C1 segment of cervical spinal cord (tissue), 14 donors: ENCODE measurements around the gene COPA.
"Not testable (repeated sequence)": the region's sequence is repeated elsewhere in the genome, so short reads cannot be mapped to it uniquely, and the experiment has no call there.

ENCODE experiments used
- DNase-seq, 14 donors: peaks; one replicate each; lab custom pipeline; 2025; lab: John Stamatoyannopoulos, UW

Gene COPA

DNA sequence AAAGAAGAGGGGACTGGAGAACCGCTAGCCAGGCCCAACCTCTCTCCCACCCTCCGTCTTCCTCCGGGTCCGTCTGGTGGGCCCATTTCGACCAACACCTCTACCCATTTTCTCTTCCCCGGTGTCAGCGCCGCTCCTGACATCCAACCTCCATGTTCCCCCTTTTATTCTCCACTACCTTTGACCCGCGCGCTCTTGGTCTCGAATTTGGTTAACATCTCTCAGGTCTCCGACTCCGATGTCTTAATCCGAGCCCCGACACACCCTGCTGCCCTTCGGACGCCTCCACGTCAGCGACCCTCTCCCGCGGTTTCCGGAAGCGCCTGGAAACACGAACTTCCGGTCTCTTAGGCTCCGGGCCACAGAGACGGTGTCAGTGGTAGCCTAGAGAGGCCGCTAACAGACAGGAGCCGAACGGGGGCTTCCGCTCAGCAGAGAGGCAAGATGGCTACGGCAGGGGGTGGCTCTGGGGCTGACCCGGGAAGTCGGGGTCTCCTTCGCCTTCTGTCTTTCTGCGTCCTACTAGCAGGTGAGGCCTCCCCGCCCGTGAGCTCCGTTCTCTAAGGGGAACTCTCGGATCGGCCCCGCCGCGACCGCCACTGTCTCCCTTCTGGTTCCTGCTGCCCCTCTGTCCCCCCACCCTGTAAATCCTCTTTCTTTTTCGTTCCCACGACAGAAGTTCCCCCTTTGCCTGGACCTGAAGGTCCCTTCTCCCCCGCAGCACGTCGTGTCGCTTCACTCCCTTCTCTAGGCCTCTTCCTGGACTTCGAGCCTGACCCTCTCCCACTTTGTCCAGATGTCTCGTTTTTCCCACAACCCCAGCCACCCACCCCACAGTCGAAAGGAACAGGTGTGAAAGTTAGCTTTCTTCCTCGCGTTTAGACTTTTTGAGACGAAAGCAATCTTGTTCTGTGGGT lies at the start of gene COPA, which contains the start of gene NCSTN:
Gene COPA (minus strand): TSS at position 298 of the 917 bp plus-strand sequence. CDS start 80 bp downstream, at position 218.
Gene NCSTN (plus strand): TSS at position 431 of the 917 bp plus-strand sequence. CDS start 14 bp downstream, at position 445.
- peak; percentile 44 to 92 (median 88) for DNase-seq

DNA sequence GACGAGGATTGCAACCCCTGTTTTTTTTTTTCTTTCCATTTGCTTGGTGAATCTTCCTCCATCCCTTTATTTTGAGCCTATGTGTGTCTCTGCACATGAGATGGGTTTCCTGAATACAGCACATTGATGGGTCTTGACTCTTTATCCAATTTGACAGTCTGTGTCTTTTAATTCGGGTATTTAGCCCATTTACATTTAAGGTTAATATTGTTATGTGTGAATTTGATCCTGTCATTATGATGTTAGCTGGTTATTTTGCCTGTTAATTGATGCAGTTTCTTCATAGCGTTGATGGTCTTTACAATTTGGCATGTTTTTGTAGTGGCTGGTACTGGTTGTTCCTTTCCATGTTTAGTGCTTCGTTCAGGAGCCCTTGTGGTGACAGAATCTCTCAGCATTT lies 45.4 kb upstream of the COPA start:
- not testable (repeated sequence) for DNase-seq

DNA sequence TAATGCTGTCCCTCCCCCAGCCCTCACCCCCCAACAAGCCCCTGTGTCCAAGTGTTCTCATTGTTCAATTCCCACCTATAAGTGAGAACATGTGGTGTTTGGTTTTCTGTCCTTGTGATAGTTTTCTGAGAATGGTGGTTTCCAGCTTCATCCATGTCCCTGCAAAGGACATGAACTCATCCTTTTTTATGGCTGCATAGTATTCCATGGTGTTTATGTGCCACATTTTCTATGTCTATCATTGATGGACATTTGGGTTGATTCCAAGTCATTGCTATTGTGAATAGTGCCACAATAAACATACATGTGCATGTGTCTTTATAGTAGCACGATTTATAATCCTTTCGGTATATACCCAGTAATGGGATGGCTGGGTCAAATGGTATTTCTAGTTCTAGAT lies 41.8 kb upstream of the COPA start:
- DNase-seq: not testable (repeated sequence)

DNA sequence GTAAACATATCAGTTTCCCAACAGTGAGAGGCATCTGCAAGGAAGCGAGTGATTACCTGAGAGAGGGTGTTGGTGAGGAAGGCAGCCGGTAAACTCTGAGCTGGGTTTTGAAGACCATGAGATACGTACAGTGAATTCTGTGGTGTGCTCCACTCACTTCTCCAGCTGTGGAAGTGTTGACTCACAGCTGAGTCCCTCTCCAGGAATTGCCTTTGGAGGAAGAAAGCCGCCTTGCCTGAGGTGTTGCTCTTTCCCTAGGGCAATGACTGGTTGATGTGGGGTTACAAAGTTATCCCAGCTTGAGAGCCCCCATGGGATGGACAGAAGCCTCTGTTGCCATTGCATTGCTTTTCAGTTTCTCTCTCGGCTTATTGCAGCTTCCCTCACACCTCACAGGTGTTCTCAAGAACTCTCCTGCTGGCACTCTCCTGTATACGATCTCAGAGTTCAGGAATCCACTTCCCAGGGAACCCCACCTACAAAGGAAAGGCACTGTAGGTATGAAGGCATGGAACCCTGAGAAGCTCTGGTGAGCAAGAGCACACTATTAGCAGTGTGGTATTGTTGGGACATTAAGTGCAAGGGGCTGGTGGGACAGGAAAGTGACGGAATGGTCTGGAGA lies 34.6 kb upstream of the COPA start:
- DNase-seq: no peak

DNA sequence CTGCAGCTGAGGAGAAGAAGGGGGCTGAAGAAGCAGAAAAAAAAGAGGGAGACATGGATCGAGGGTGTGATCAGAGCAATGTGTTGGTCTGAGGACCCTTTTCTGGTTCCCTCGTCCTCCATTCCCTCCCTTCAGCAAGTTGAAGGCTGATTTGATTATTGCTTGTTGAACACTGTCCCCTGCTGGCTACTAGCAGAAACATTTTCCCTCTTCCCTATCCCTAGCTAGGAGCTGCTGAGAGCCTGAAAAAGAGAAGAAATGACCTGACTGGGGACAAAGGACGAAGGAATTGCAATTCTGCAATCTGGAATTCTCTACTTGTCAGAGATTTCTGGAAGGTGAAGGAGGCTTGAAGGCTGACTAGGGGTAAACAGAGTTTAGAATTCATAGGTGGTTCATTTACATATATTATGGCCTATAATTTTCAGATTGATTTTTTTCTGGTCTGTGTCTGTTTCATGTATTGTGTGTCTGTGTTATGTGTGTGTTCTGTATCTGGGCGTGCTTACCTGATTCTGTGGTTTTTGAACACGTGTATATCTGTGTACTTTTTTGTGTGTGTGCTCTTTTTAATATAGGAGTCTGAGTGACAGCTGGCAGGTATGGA lies 33.6 kb upstream of the COPA start:
- DNase-seq: peak in 9 of 14 donors; percentile 11 to 70 (median 34)

DNA sequence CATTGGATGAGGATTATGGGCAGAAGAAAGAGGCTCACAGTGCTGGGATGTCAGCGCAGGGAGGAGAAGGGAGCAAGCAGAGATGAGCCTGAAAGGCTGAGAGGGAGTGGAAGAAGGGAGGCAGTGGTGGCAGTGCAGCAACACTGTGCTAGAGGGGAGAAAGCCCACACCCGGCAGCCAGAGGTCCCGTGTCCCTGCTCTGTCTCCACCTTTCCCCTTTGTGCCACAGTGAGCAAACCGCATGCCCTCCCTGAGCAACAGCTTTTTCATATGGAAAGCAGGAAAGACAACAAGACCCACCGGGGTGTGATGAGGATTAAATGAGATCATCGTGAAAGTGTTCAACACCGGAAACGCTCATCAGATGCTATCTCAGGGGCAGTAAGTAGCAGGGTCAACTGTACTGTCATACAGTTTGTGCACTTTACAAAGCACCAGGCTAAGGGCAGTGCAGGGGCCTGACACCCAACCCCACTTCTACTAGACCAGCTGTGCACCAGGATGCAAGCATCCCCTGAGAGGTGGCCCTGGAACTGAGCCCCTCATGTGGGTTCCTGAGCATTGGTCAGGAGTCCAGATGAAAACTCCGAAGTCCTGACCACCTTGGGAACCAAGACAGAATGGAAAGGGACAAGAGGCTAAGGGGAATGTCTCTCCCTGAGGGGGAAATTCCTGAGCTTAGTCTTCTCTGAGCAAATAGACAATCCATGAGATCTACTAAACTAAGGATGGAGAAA lies 32.9 kb upstream of the COPA start:
- peak in 9 of 14 donors; percentile 39 to 76 (median 64) for DNase-seq

DNA sequence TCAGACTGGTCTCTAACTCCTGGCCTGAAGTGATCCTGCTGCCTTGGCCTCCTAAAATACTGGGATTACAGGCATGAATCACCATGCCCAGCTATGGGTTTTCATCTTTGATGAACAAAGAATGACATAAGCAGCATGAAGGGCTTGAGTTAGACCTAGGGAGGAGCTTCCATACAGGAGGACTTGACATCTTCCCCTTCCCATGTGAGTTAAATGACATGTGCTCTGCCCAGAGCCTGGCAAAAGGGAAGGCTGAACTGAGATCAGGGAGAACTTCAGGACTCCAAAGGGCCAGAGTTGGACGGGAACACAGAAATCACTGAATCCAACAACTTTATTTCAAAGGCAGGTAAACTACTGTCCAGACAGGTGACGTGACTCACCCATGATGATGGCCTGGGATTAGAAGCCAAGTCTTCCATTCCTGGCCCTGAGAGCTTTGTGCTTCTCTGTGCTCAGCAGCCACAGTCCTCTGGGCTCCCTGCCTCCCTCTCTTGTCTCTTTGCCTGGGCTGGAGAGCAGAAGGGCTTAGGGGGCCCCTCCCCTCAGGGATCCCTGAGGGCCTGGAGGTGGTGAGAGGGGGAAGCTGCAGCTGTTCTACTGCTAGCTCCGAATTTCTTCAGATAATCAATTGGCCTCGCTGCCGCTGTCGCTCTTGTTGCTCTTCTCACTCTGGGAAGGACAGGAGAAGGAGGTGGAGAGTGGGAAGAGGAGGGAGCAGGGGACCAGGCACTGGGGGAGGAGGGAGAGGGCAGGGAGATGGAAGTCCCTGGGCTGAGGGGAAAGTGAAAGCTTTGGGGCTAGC lies 31.5 kb upstream of the COPA start:
- DNase-seq: peak in 3 of 14 donors; percentile 22 to 59 (median 35)

DNA sequence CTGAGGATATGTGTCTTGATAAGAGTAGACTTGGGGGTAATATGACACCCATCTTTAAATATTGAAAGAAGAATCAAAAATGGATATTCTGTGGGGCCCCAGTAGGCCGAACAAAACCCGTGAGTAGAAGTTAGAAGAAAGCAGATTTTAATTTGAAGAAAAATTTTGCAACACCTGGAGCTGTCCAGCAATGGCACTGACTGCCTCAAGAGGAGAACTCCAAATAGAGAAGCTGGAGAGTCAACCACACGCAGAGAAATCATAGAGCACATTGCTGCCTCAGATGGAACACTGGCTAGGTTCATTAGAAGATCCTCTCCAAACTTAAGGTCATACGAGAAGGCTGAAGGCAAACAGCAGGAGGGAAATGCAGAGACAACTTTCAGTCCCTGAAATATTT lies 30.6 kb upstream of the COPA start:
- DNase-seq: no peak

DNA sequence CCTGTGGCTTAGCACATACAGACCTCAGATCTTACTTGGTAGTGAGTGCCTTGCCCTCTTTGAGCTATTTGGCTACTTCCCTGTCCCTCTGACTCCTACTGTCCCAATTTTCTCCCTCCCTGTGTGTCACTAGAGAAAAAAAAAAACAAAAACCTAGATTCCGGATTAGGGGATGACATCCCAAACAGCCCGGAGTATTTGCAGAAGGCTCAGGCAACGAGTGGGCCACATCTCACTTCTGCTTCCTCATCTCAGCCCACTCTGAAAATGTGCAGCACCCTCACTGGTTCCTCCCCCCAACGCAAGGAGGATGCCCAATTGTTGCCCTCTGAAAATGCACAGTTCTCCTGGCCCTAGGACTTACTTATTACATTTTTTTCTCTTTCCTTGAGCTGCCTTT lies 28.7 kb upstream of the COPA start:
- DNase-seq: peak in 2 of 14 donors; percentile 6 to 14

DNA sequence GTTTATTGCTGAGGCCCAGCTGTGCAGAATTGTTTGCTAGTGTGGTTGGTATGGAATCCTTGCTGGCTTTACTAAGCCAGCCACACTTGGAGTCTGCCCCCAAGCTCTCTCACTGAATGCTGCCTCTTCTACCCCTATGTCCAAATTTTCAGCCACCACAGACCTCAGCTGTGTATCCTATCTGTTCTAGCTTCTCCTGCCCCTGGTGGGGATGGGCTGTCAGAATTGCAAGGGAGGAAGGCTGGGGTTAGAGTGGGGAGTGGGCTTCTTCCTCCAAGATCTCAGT lies 28.2 kb upstream of the COPA start:
- DNase-seq: no peak

DNA sequence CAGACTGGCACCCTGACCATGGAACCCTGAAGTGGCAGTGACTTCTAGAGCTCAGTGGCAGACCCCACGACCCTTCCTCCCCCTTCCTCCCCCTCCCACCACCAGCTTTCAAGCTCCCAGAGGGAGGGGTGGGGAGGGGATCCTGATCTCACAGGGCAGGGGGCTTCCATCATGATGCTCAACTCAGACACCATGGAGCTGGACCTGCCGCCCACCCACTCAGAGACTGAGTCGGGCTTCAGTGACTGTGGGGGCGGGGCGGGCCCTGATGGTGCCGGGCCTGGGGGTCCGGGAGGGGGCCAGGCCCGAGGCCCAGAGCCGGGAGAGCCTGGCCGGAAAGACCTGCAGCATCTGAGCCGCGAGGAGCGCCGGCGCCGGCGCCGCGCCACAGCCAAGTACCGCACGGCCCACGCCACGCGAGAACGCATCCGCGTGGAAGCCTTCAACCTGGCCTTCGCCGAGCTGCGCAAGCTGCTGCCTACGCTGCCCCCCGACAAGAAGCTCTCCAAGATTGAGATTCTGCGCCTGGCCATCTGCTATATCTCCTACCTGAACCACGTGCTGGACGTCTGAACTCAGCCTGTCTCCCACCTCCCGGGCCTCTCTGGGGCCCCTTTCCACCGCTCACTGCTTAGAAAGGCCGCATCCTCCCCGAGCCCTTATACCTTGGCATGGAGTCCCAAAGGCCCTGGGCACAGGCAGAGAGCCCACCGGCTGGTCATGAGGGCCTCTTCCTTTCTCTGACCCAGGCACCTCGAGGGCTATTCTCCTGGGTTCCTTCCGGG lies 27.7 kb upstream of the COPA start:
- DNase-seq: no peak

DNA sequence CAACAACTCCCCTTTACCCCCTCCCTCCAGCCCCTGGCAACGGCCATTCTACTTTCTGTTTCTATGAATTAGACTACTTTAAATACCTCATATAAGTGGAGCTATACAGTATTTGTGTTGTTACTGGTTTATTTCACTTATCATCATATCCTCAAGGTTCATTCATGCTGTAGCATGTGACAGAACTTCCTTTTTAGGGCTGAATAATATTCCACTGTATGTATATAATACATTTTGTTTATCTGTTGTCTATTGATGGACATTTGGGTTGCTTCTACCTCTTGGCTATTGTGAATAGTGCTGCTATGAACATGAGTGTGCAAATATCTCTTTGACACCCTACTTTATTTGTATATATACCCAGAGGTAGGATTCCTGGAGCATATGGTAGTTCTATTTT lies 26.0 kb upstream of the COPA start:
- no peak for DNase-seq

DNA sequence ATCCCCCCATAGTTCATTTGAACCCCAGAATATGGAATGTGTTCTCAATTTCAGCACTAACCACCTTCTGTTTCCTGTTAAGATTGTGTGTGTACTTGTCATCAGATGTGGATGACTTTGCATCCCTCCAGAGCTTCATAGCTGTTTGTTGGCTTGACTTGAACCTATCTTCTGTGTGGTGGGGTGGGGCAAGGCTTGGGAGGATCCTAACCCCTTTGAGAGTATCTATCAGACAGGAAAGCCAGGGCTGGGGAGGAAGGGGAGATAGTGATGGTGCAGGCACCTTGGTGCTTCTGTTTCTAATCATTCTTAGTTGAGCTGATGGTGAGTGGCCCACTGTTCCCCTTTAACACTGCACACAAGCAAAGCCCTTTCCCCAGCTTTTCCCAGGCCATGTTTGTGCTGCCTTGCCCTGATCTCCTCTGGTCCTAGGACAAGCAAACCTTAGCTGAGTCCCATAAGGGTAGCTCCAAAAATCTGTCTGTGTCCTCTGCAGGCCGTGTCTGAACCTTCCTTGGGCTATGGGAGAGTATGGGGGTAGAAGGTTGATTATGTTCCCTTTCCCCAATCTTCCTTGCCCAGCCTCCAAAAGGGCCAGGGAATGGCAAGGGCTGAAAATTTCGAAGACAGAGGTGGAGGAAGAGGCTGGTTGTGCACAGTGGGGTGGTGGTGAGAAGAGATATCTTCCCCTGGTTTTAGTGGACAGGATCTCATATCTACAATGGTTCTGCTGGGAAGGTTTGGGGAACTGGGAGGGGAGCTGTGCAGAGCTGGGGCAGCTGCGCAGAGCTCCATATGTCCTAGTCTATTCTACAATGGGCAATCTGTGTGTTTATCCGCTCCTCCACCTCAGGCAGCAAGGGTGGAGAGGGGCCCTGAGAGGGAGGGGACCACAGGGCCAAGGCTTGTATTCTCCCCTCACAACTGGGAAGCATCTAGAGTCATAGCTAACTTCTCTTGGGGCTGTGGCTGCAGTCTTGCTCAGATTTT lies 25.2 kb upstream of the COPA start:
- DNase-seq: no peak

DNA sequence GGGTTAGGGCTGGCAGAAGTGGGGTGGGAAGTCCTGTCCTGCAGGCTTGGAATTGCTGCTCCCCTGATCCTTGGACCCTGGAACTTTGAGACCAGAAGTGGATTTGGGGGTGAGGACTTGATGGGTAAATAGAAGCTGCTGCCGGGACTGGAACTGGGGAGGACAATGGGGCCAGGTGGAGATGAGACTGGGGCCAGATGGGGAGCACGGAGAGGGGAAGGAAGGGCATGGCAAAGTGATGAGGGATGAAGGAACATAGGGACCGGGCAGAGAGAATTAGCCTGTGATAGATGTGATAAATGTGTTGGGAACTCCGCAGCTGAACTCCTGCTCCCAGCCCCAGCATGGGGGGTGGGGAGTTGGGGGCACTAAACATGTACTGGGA lies 24.5 kb upstream of the COPA start:
- no peak for DNase-seq

DNA sequence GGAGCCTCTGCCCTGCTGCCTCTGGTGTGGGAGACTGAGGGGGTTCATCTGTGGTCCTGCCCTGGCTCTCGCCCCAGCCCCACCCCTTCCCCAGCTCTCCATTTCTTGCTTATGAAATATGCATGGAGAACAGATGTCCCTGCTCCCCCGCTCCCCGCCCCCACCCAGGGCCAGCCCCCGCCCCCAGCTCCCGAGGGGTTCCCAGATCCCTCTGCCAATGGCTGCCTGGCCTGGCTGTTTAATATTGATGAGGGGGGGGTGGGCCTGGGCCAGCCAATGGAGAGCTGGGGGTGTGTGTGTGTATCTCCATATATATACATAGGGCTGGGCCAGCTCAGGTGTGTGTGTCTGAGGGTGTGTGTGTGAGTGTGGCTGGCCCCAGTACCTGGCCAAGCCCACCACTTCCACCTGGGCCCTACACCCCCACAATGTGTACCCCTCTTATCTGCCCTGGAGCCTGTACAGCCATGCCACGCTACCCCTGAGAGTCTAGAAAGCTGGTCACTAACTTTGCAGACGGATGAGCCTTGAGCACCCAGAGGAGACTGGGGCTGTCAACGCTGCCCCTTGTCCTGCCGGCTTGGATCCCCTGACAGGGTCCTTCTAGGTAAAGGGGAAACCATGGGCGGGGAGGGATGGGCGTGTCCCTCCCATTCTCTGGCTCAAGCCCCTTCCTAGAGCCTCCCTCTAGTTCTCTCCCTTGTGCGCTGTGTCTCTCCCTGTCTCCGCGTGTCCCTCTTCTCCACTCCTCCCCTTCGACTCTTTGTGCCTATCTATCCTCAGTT lies 23.9 kb upstream of the COPA start, which contains the start of gene NHLH1:
Gene NHLH1 (plus strand): TSS at position 341 of the 785 bp plus-strand sequence. CDS start 3,661 bp downstream, outside the sequence.
- DNase-seq: no peak

DNA sequence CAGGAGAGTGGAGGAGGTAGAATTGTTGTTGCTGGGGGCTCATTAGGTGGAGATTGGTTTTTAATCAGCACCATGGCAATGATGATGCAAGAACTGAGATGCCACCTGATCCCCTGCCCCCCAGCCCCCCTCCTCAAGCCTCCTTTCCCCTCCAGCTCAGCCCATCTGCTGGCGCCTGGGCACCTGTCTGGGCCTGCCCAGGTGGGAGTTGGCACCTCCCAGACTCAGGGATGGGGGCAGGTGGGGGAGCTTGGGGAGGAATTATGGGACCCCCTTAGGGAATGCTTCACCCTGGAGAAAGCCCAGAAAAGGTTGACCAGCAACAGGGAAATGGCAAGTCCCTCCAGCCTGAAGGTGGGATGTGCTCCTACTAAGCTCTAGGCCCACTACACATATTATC lies 22.3 kb upstream of the COPA start:
- DNase-seq: no peak

DNA sequence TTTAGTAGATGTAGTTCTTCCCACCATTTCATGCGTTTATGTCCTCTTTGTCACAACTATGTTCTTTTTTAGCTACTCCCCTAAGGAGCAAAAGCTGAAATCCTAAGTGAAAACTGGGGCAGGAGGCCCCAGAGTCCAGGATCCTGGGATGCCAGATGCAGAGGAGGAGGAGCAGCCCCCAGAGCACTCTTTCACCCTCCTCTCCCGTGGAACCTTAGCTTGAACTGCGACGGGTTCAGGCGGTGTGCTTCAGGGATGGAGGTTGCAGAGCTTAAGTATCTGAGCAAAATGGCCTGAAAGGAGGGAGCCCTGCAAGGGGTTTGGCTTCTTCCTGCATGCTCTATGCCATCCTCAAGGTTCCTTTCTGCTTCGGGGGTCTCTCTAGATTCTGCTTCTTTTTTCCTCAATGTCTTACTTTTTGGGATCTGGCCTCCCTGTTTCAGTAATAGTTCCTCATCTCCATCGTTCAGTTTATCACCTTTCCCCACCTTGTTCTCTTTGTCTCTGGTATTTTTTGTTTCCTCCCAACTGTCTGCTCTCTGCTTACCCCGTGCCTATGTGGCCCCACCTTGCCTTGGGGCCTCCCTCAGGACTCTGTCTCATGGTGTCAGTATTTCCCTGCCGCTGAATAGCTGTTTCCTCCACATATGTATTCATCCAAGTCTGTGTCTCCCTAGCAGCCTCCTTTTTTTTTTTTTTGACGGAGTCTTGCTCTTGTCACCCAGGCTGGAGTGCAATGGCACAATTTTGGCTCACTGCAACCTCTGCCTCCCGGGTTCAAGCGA lies 21.1 kb upstream of the COPA start:
- DNase-seq: no peak
